HG03571 (cell line): ENCODE results near the gene CYB5RL.
"Not testable (repeated sequence)": the region's sequence is repeated elsewhere in the genome, so short reads cannot be mapped to it uniquely, and the experiment has no call there.

Experiments
- ATAC-seq: cut with Tn5 transposase; IDR thresholded peaks from one replicate; pipeline ENCODE4 v1.9.1; 2021; ENCODE audit not compliant: unreplicated experiment

CYB5RL gene

GRCh38 chr1:54188291-54188690, 11.5 kb downstream of the CYB5RL start:
- no peak for ATAC-seq

- no peak for ATAC-seq
These were observed 13.8 kb downstream of the CYB5RL start for GRCh38 chr1:54186056-54186455.

- no peak for ATAC-seq
These were observed 19.0 kb downstream of the CYB5RL start for GRCh38 chr1:54180701-54181360.

GRCh38 chr1:54178296-54179070, 21.3 kb downstream of the CYB5RL start:
- ATAC-seq = no peak

- ATAC-seq = no peak
These were observed 22.1 kb downstream of the CYB5RL start for GRCh38 chr1:54177726-54178125.

- ATAC-seq = no peak
These were observed 23.1 kb downstream of the CYB5RL start for GRCh38 chr1:54176621-54177327.

- ATAC-seq = no peak
These were observed 25.7 kb downstream of the CYB5RL start for GRCh38 chr1:54174106-54174505.

GRCh38 chr1:54173681-54174080, 26.1 kb downstream of the CYB5RL start:
- no peak for ATAC-seq

GRCh38 chr1:54172614-54173599, 26.9 kb downstream of the CYB5RL start:
- ATAC-seq = no peak

- ATAC-seq = no peak
These were observed 28.2 kb downstream of the CYB5RL start for GRCh38 chr1:54171606-54172005.

- no peak for ATAC-seq
These were observed 28.8 kb downstream of the CYB5RL start for GRCh38 chr1:54171016-54171415.

GRCh38 chr1:54169068-54169467, 30.8 kb downstream of the CYB5RL start:
- ATAC-seq = no peak

GRCh38 chr1:54168206-54168965, 31.4 kb downstream of the CYB5RL start:
- no peak for ATAC-seq

- ATAC-seq = no peak
These were observed 32.2 kb downstream of the CYB5RL start for GRCh38 chr1:54167422-54168139.

- ATAC-seq = not testable (repeated sequence)
These were observed 33.5 kb downstream of the CYB5RL start for GRCh38 chr1:54166357-54166756.

- no peak for ATAC-seq
These were observed 34.7 kb downstream of the CYB5RL start for GRCh38 chr1:54165146-54165545.

GRCh38 chr1:54163573-54163972, 36.3 kb downstream of the CYB5RL start:
- ATAC-seq = no peak

- ATAC-seq = no peak
These were observed 36.8 kb downstream of the CYB5RL start for GRCh38 chr1:54163051-54163450.

GRCh38 chr1:54161495-54162168, 38.2 kb downstream of the CYB5RL start:
- no peak for ATAC-seq
